Measurements from ENCODE around the gene MSI2. TPM values are rescaled to one million over a fixed set of nuclear protein-coding genes. Genes with fewer than 3 reads are reported as not detected.

MSI2 gene
- total RNA-seq, 4 donors from 2014 or later = 14.9 to 24.4 (median 19.8) TPM

- ATAC-seq (ENCODE audit: low FRiP score) (no peak), DNase-seq (ENCODE audit: low spot score) (no peak)
- TF ChIP-seq CTCF (IDR thresholded peaks at IDR 0.05) = no peak
Measured at GRCh38 chr17:57650548-57650947, 394.2 kb downstream of the MSI2 start.

GRCh38 chr17:57651451-57651850 lies 395.1 kb downstream of the MSI2 start:
- no peak for DNase-seq (ENCODE audit: low spot score)
- no peak for TF ChIP-seq CTCF (IDR thresholded peaks at IDR 0.05)
- no peak for ATAC-seq (ENCODE audit: low FRiP score)

DNA sequence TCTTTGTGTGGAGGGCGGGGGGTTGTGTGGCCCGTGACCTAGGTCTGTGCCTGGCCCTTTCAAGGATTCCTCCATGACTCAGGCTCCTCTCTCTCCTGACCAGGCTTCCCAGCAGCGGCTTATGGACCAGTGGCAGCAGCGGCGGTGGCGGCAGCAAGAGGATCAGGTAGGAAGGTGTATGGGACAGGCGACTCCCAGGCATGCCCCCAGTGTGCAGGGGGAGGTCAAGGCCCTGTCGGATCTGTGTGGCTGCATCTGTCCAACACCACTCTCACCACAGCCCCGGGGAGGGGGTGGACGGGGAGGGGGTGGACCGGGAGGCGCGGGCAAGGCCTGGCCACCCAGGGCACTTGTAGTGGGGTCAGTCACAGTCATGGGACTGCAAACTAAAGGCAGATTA lies 395.7 kb downstream of the MSI2 start:
- DNase-seq (ENCODE audit: low spot score) (no peak), ATAC-seq (ENCODE audit: low FRiP score) (no peak)
- TF ChIP-seq CTCF (IDR thresholded peaks at IDR 0.05) = no peak

DNA sequence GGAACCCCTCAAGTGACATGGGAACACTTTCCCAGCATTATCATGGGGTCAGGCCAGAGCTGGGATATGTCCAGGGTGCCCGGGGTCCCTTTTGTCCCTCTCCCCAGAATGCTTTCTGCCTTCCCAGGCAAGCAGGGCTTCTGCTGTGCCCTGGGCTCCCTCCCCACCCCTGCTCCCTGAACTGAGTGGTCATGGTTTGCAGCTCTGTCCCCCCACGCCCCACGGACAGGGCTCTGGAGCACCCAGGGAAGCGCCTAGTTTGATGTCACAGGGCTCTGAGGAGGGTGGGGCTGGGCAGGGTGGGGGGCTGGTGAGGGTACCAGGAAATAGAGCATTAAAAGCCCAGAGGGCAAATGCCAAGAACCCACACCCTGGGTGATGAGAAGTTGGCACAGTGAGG lies 396.5 kb downstream of the MSI2 start:
- no peak for DNase-seq (ENCODE audit: low spot score)
- ATAC-seq (ENCODE audit: low FRiP score) = no peak
- no peak for TF ChIP-seq CTCF (IDR thresholded peaks at IDR 0.05)

DNA sequence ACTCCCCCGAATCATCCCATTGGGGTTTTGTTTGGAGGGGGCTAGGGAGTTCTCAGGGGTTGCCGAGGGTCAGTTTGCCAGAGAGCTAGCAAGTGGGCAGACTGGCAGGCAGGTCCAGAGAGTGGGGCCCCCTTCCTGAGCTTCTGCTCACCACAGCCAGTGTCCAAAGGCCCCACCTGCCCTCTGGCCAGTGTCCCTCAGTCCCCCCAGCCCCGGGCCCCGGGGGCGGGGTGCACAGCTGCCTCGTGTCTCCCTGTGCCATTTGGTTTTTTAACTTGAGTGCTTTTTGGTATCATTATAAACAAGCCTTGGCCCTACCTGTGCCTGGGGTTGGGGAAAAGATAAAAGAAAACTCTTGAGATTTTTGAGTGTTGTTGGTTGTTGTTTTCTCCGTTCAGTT lies 397.0 kb downstream of the MSI2 start:
- no peak for TF ChIP-seq CTCF (IDR thresholded peaks at IDR 0.05)
- no peak for DNase-seq (ENCODE audit: low spot score)
- no peak for ATAC-seq (ENCODE audit: low FRiP score)

- ATAC-seq (ENCODE audit: low FRiP score) = no peak
- no peak for TF ChIP-seq CTCF (IDR thresholded peaks at IDR 0.05)
- DNase-seq (ENCODE audit: low spot score) = no peak
Measured at GRCh38 chr17:57654040-57654775, 397.9 kb downstream of the MSI2 start.

DNA sequence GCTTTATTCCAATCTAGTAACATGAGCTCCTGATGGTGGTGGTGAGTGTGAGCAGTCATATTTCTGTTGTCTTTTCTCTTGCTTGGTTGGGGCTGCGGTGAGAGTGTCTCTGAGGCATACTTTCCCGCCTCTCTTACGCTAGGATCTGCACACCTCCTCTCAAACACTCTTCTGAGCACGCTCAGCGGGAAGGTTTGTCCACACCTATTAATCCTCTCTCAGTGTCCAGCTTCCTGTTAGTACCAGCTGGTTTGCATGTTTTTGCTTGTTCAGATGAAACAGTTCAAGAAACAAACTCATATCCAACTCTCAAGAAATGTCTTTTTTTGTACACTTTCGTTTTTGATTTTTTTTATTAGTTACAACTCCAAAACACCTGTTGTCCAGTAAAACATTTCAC lies 399.2 kb downstream of the MSI2 start:
- DNase-seq (ENCODE audit: low spot score) (no peak), ATAC-seq (ENCODE audit: low FRiP score) (no peak)
- no peak for TF ChIP-seq CTCF (IDR thresholded peaks at IDR 0.05)
